Measurements from ENCODE around the gene PSD4. TPM values are rescaled to one million over a fixed set of nuclear protein-coding genes. Genes with fewer than 3 reads are reported as not detected.

PSD4 gene
- polyA plus RNA-seq, 2 of the 4 experiments (the other 2 are of a cell fraction): 5.4 to 21.6 TPM

DNA sequence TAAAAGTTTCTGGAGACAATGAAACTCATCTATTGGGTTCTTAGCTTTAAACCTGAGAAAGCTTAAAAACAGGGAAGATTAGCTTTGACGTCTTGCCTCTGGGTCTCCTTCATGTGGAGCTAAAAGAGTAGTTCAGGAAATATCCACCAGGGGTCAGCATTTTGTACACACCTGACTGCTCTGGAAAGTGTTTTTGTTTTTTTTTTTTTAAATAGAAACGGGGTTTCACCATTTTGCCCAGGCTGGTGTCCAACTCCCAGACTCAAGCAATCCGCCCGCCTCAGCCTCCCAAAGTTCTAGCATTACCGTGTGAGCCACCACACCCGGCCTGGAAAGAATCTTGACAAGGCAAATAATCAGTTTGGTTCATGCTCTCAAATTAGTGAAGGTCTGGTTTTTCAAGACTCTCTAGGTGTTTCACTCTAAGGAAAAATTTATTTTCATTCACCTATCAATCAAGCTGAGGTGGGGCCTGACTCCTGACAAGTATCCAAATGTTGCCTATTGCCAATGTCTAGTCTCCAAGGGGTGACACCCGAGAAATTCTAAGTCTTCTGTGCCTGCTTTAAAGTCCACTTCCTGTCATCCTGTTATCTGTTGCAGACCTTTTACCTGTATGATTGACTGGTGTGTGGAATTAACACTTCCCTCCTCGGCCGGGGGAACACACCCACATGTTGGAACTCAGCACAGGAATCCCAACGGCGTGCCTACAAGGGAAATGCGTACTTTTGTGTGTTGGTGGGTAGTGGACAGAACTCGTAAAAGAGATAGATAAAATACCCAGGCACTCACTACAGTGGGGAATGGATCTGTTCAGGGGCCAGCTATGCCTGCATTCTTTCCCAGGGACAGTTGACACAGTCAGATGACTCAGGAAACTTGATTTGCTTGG is 35.1 kb upstream of the PSD4 start (continued):
- TF ChIP-seq, protein P1, sequence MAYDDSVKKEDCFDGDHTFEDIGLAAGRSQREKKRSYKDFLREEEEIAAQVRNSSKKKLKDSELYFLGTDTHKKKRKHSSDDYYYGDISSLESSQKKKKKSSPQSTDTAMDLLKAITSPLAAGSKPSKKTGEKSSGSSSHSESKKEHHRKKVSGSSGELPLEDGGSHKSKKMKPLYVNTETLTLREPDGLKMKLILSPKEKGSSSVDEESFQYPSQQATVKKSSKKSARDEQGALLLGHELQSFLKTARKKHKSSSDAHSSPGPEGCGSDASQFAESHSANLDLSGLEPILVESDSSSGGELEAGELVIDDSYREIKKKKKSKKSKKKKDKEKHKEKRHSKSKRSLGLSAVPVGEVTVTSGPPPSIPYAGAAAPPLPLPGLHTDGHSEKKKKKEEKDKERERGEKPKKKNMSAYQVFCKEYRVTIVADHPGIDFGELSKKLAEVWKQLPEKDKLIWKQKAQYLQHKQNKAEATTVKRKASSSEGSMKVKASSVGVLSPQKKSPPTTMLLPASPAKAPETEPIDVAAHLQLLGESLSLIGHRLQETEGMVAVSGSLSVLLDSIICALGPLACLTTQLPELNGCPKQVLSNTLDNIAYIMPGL (CRISPR knock-in tag; IDR thresholded peaks at IDR 0.05; ENCODE audit: borderline replicate concordance): no peak
- TF ChIP-seq NR3C1 (IDR thresholded peaks at IDR 0.05): no peak
- no peak for TF ChIP-seq PHF8 (IDR thresholded peaks at IDR 0.05; ENCODE audit: borderline replicate concordance, low read depth)
- no peak for TF ChIP-seq CBX8 (IDR thresholded peaks at IDR 0.05)
- no peak for TF ChIP-seq NPAS2 (CRISPR knock-in tag; IDR thresholded peaks at IDR 0.05; ENCODE audit: borderline replicate concordance)
- no peak for TF ChIP-seq MYC (IDR thresholded peaks at IDR 0.05; ENCODE audit: borderline replicate concordance, low read length)
- no peak for TF ChIP-seq KDM1A (IDR thresholded peaks at IDR 0.05; ENCODE audit: low read depth)
- TF ChIP-seq TP53 (CRISPR knock-in tag; IDR thresholded peaks at IDR 0.05): no peak
- TF ChIP-seq HOXB5 (CRISPR knock-in tag; IDR thresholded peaks at IDR 0.05): no peak
- no peak for TF ChIP-seq RFX5 (IDR thresholded peaks at IDR 0.05)
- no peak for TF ChIP-seq RNF2 (IDR thresholded peaks at IDR 0.05; ENCODE audit: borderline replicate concordance, low read depth)
- no peak for TF ChIP-seq GATA3 (IDR thresholded peaks at IDR 0.05; ENCODE audit: borderline replicate concordance)
- TF ChIP-seq FOSL2 (IDR thresholded peaks at IDR 0.05): no peak
- no peak for TF ChIP-seq FOSL2 (CRISPR knock-in tag; IDR thresholded peaks at IDR 0.05)

DNA sequence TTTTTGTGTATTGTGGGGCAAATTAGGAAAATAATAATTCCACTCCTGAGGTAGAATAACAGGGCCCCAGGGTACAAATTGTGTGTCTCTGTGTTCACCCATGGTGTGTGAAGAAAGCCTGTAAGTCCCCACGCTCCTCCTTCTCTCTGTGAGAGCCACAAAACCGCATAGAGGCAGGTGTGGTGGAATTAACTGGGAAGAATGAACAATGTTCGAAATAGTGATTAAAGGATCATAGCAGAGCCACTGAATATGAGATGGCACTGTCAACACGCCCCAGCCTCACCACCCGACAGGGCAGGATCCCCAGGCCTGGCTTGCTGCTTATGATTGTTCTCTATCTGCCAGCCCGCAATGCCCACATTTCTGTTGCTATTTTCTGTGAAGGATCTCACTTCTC is 32.3 kb upstream of the PSD4 start:
- Histone ChIP-seq H3K4me3 (no peak overlapping the region), H3K27ac (no peak overlapping the region), H3K9me3 (0 out of 3 replicates have a peak, but pooled peaks cover 5% of the 10 kb centered on the region), H3K4me1 (0 out of 3 replicates have a peak, but pooled peaks cover 4% of the 10 kb centered on the region), H3K4me2 (no peak overlapping the region)
- ChIA-PET POLR2A (no interaction called here), CTCF (interaction anchor here (0.8 to 9.0 kb wide), 2 partner anchors 13 to 60 kb away, joined by 4 to 243 read pairs; no protein-coding TSS in a partner anchor)
- WGBS (ENCODE audit: missing lambda C conversion rate): 79% methylated on average over 6 of the region's 6 CpGs
- FAIRE-seq: no peak
- DNase-seq (ENCODE audit: low read depth in 1 of 2, low spot score in 1 of 2): no peak
- no peak for ATAC-seq
- TF ChIP-seq TFCP2L1 (CRISPR knock-in tag; IDR thresholded peaks at IDR 0.05) (no peak), NFE2L2 (conservative IDR thresholded peaks at IDR 0.05; ENCODE audit: low read length) (no peak), CHD4 (IDR thresholded peaks at IDR 0.05; ENCODE audit: borderline replicate concordance) (no peak), CHD2 (IDR thresholded peaks at IDR 0.05; ENCODE audit: low read length, partially characterized antibody) (no peak), NR3C1 (IDR thresholded peaks at IDR 0.05) (no peak), KDM1A (IDR thresholded peaks at IDR 0.05; ENCODE audit: low read depth) (no peak), EHF (CRISPR knock-in tag; IDR thresholded peaks at IDR 0.05) (no peak), SMC3 (IDR thresholded peaks at IDR 0.05) (no peak), ZFP36 (IDR thresholded peaks at IDR 0.05; ENCODE audit: borderline replicate concordance, partially characterized antibody) (no peak), FOXS1 (CRISPR knock-in tag; IDR thresholded peaks at IDR 0.05) (no peak), RAD21 (conservative IDR thresholded peaks at IDR 0.05 in 1 of 2, IDR thresholded peaks at IDR 0.05 in 1 of 2) (no peak), MYC (IDR thresholded peaks at IDR 0.05; ENCODE audit: borderline replicate concordance, low read length) (no peak), PHF8 (IDR thresholded peaks at IDR 0.05; ENCODE audit: borderline replicate concordance, low read depth) (no peak), ZSCAN20 (CRISPR knock-in tag; IDR thresholded peaks at IDR 0.05) (no peak)
- TF ChIP-seq, protein P2, sequence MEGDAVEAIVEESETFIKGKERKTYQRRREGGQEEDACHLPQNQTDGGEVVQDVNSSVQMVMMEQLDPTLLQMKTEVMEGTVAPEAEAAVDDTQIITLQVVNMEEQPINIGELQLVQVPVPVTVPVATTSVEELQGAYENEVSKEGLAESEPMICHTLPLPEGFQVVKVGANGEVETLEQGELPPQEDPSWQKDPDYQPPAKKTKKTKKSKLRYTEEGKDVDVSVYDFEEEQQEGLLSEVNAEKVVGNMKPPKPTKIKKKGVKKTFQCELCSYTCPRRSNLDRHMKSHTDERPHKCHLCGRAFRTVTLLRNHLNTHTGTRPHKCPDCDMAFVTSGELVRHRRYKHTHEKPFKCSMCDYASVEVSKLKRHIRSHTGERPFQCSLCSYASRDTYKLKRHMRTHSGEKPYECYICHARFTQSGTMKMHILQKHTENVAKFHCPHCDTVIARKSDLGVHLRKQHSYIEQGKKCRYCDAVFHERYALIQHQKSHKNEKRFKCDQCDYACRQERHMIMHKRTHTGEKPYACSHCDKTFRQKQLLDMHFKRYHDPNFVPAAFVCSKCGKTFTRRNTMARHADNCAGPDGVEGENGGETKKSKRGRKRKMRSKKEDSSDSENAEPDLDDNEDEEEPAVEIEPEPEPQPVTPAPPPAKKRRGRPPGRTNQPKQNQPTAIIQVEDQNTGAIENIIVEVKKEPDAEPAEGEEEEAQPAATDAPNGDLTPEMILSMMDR (IDR thresholded peaks at IDR 0.05): no peak
- TF ChIP-seq, protein P3, sequence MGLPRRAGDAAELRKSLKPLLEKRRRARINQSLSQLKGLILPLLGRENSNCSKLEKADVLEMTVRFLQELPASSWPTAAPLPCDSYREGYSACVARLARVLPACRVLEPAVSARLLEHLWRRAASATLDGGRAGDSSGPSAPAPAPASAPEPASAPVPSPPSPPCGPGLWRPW (IDR thresholded peaks at IDR 0.05): no peak

Measured in A549 (cell line).